ENCODE results near the gene CPED1. TPM values are rescaled to one million over a fixed set of nuclear protein-coding genes. Genes with fewer than 3 reads are reported as not detected.

The CPED1 gene
- total RNA-seq, 1 experiment from 2014 or later, result 0.13 TPM

GRCh38 chr7:121269798-121270197 lies 281.3 kb downstream of the CPED1 start:
- no peaks in the 10 kb centered on the region for H3K4me1 ChIP-seq (ENCODE audit: insufficient read depth, low read length)
- H3K9me3 ChIP-seq (ENCODE audit: control insufficient read depth, low read depth, low read length), result no peaks in the 10 kb centered on the region
- H2BK120ac ChIP-seq (ENCODE audit: low read depth, low read length, poor library complexity, severe bottlenecking), result no peak overlapping the region
- no peak overlapping the region for H2BK20ac ChIP-seq (ENCODE audit: low read depth, low read length, poor library complexity, severe bottlenecking)
- H2BK12ac ChIP-seq (ENCODE audit: insufficient read length, low read depth, low read length), result no peak overlapping the region
- H3K79me2 ChIP-seq (ENCODE audit: insufficient read depth, low read length), result no peaks in the 10 kb centered on the region
- no peak for DNase-seq
- H3K27me3 Mint-ChIP-seq (ENCODE audit: low read depth), result no peaks in the 10 kb centered on the region
- H2BK15ac ChIP-seq (ENCODE audit: low read depth, low read length), result no peak overlapping the region
- WGBS (ENCODE audit: extremely low coverage, insufficient read length, low lambda C conversion rate), result no CpG with 5 or more reads among the region's 3 CpGs
- H3K18ac ChIP-seq (ENCODE audit: insufficient read length, low read depth, low read length), result no peak overlapping the region
- H2AK5ac ChIP-seq (ENCODE audit: insufficient read length, low read length), result no peak overlapping the region
- H3K4me3 Mint-ChIP-seq, result no peak overlapping the region
- no peak overlapping the region for H4K5ac ChIP-seq (ENCODE audit: insufficient read length, low read depth, low read length)
- no peaks in the 10 kb centered on the region for H3K23me2 ChIP-seq (ENCODE audit: insufficient read length, low read depth, low read length, poor library complexity, severe bottlenecking)
- no peak overlapping the region for H4K8ac ChIP-seq (replicated peaks; ENCODE audit: insufficient read length, low read depth, low read length)
- H3K27me3 ChIP-seq (ENCODE audit: insufficient read depth, low read length), result no peaks in the 10 kb centered on the region
- no peak overlapping the region for H2BK5ac ChIP-seq (ENCODE audit: insufficient read length, low read length)
- H4K20me1 ChIP-seq (ENCODE audit: control insufficient read depth, insufficient read depth, insufficient read length), result no peaks in the 10 kb centered on the region
- H3K14ac ChIP-seq (ENCODE audit: insufficient read depth, low read length), result no peak overlapping the region
- H3K79me1 ChIP-seq (ENCODE audit: insufficient read depth, low read depth, low read length, poor library complexity, severe bottlenecking), result no peaks in the 10 kb centered on the region
- H3K56ac ChIP-seq (ENCODE audit: insufficient read length, low read depth, low read length), result no peak overlapping the region
- no peak overlapping the region for H3T11ph ChIP-seq (ENCODE audit: low read length)
- no peak overlapping the region for H3K27ac Mint-ChIP-seq
- no peaks in the 10 kb centered on the region; a peak in 1 of 5 replicates for H3K9me3 Mint-ChIP-seq
- H3K23ac ChIP-seq (ENCODE audit: insufficient read length, low read depth, low read length), result no peak overlapping the region
- H4K91ac ChIP-seq (ENCODE audit: insufficient read length, low read depth, low read length), result no peak overlapping the region
- no peak overlapping the region for H3K4ac ChIP-seq (ENCODE audit: low read depth, low read length)
- no peak overlapping the region for H3K4me2 ChIP-seq (ENCODE audit: insufficient read depth, insufficient read length, low read length)
- TF ChIP-seq, protein P1, sequence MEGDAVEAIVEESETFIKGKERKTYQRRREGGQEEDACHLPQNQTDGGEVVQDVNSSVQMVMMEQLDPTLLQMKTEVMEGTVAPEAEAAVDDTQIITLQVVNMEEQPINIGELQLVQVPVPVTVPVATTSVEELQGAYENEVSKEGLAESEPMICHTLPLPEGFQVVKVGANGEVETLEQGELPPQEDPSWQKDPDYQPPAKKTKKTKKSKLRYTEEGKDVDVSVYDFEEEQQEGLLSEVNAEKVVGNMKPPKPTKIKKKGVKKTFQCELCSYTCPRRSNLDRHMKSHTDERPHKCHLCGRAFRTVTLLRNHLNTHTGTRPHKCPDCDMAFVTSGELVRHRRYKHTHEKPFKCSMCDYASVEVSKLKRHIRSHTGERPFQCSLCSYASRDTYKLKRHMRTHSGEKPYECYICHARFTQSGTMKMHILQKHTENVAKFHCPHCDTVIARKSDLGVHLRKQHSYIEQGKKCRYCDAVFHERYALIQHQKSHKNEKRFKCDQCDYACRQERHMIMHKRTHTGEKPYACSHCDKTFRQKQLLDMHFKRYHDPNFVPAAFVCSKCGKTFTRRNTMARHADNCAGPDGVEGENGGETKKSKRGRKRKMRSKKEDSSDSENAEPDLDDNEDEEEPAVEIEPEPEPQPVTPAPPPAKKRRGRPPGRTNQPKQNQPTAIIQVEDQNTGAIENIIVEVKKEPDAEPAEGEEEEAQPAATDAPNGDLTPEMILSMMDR (conservative IDR thresholded peaks at IDR 0.05), result no peak
- no peaks in the 10 kb centered on the region for H3K36me3 Mint-ChIP-seq (ENCODE audit: insufficient read depth in 1 of 3, low read depth in 3 of 3)
- H3K4me1 Mint-ChIP-seq, result peaks cover 0 to 2% of the 10 kb centered on the region in 2 experiments; a peak in 1 of 4 replicates
- H3K27ac ChIP-seq (ENCODE audit: insufficient read length, low read depth, low read length), result no peak overlapping the region
- no peak overlapping the region for H3K9ac ChIP-seq (ENCODE audit: extremely low read depth, insufficient read length, low read length)
- no peak overlapping the region for H2AFZ ChIP-seq (ENCODE audit: low read length)

All from H9 (cell line).